GM19035 (cell line): ENCODE results near the gene PCBP4.
"Not testable (repeated sequence)": the region's sequence is repeated elsewhere in the genome, so short reads cannot be mapped to it uniquely, and the experiment has no call there.

Experiments
- ATAC-seq: cut with Tn5 transposase; IDR thresholded peaks from one replicate; pipeline ENCODE4 v1.9.1; 2021; ENCODE audit not compliant: unreplicated experiment

PCBP4 gene

DNA sequence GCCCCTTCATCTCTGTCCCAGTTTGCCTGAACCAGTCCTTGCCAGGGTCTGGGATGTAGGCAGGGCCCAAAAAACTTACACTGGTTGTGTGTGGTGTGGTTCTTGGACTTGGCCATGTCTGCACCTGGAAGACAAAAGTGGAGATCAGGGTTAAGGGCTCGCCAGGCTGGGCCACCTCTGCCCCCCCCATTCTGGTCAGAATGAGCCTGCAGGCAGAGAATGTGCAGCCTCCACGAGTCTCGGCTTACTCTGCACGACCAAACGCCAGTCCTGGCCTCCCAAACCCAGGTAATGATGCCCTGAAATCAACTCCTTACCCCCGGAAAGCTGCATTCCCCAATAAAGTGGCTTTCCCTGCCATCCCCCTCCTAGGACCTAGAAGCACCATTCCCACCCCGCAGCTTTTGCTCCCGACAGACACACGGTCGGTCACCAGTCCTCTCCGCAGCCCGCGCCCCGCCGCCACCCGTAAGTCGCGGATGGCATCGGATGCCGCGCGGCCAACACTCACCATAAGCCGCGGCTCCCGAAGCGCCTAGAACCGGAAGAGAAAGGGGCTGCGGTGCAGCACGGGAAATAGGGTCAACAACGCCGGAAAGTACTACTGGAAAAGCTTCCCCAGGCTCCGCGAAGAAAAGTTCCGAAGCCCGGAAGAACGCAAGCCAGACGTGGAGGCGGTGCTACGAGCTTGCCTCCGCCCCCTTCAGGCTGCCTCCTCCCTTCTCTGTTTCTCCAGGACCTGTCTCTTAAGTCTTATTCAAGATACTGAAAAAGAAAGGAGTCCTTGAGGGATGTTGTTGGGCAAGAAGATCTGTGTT is 28.3 kb upstream of the PCBP4 start, which contains the start of gene RPL29:
Gene RPL29 (minus strand): TSS at position 550 of the 818 bp plus-strand sequence. CDS start 434 bp downstream, at position 116.
- peak; percentile 88 for ATAC-seq

DNA sequence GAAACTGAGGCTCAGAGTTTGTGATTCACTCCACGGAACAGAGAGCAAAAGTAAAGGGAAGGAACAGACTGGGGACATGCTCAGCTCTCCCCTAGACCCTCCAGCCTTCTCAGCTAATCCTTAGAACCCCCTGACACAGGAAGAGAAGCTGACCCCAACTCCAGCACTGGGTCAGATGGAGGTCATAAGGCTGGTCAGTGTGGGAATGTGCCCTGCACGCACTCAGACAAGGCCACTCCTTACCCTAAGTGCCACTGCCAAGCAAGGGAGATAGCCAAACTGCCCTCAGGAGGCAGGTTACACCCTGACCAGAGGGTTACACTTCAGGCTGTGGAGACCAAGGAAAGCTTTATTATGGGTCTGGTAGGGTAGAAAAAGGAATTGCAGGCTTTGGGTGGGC is 27.3 kb upstream of the PCBP4 start:
- no peak for ATAC-seq

DNA sequence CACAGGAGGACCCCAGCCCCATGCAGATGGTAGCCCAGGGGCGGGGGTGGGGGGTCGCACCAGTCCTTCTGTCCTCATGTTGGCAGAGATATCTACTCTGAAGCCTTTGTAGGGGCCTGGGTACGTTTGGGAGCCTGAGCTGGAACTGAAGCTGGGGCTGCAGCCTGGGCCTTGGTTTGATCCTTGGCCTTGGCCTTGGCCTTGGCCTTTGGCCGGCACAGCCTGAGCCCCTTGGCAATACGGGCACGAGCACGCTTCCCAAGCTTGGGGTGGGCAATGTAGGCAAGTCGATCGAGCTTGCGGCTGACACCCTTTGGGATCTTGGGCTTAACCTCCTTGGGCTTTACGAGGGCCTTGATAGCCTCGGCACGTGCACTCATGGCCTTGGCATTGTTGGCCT is 26.4 kb upstream of the PCBP4 start:
- not testable (repeated sequence) for ATAC-seq

DNA sequence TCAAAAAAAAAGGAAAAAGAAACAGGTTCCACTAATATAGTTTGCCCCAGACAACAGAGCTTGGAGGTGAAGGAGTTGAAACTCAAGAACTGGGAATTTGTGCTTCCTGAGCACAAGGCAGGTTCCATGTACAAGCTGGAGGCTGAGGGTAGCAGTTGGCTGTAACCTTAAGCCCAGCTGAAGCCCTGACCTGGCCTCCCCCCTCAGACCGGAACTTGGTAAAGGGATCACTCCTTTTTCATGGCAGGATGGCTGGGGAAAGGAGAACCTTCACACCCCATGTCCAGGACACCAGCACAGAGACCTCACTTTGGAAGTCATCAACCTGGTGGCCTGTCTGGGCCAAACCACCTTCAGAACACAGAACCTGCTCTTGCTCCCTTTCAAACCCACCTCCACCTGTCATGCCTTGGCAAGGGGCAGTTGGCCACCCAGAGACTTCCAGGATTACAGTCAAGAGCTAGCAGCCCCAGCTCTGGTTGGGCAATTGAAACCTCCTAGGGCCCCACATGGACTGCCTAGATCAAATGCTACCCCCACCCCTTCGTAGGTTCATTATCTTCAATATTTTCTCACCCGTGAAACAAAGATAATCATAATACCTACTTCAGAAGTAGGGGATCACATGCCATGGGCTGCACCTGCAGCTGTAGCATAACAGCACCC is 24.9 kb upstream of the PCBP4 start:
- ATAC-seq = no peak

DNA sequence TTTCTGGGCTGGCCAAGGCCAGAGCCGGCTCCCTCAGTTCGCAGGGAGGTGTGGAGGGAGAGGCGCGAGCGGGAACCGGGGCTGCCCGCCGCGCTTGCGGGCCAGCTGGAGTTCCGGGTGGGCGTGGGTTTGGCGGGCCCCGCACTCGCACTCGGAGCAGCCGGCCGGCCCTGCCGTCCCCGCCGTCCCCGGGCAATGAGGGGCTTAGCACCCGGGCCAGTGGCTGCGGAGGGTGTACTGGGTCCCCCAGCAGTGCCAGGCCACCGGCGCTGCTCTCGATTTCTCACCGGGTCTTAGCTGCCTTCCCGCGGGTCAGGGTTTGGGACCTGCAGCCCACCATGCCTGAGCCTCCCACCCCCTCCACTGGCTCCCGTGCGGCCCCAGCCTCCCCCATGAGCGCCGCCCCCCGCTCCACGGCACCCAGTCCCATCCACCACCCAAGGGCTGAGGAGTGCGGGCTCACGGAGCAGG is 23.3 kb upstream of the PCBP4 start:
- ATAC-seq = not testable (repeated sequence)

DNA sequence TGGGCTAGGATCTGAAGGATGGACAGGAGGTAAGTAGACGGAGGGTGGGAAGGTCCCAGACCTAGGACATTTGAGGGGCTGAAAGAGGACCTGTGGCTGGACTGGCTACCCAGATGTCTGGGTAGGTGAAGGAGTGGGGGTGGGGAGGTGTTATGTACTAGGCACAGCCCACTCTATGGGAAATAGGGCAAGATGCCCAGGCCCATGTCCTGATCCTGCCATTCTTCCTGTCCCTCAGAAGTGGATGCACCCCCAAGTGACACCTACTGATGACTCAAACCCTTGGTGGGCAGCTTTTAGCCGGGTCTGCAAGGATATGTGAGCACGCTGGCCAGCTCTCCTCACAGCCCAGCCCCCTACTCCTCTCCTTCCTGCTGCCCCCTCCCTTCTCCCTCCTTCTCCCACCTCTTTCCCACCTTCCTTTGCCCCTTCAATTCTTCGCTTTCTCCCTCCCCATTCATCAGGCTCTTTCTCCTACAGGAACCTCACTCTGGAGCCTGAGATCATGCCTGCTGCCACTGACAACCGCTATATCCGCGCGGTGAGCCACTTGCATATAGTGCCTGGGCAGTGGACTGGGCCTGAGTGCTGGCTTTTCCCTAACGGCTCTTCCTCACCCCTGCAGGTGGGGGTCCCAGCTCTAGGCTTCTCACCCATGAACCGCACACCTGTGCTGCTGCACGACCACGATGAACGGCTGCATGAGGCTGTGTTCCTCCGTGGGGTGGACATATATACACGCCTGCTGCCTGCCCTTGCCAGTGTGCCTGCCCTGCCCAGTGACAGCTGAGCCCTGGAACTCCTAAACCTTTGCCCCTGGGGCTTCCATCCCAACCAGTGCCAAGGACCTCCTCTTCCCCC is 21.3 kb upstream of the PCBP4 start:
- no peak for ATAC-seq

DNA sequence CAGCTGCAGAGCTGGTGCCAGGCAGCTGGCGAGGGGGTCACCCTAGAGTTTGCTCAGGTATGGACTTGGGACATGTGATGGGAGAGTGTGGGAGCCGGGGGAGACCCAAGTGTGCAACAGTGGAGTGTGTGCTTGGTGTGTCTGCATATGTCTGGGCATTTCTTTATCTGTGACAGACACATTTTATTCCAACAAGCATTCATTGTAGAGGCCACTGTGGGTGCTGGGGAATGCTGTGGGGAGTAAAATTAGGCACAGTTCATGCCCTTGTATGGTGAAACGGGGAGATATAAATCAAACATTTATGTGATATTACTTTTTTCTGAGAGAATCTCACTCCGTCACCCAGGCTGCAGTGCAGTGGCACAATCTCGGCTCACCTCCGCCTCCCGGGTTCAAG is 20.3 kb upstream of the PCBP4 start:
- no peak for ATAC-seq

DNA sequence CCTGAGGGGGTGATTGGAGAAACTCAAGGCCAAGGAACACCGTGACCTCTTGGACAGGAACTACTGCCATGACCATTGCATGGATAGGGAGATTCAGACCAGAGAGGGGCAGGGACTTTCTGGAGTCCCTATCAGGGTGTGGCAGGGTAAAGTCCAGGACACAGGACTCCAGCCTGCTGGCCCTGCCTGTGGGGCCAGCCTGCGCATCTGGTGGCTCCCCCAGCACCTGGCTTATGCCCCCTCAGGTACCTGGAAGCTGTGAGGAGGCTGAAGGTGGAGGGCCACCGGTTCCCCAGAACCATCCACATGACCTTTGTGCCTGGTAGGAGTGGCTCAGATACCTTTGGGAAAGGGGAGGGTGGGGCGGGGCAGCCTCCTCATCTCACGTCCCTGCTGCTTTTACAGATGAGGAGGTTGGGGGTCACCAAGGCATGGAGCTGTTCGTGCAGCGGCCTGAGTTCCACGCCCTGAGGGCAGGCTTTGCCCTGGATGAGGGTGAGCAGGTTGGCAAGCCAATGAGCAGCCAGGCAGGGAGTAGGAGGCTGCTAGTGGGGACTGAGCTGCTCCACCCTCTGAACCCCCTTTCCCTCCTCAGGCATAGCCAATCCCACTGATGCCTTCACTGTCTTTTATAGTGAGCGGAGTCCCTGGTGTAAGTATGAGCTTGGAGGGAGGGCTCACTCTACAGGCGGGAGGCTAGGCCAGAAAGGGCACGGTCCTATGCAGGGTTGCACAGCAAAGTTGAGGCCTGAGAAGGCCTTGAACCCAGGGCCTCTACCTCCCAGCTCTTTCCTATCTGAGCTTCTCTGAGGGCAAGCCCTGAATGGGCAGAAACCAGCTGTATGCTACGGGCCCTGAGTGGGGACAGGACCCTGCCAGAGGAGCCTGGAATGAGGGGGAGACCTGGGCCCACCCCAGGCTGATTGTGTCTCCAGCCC is 19.0 kb upstream of the PCBP4 start:
- ATAC-seq = no peak

DNA sequence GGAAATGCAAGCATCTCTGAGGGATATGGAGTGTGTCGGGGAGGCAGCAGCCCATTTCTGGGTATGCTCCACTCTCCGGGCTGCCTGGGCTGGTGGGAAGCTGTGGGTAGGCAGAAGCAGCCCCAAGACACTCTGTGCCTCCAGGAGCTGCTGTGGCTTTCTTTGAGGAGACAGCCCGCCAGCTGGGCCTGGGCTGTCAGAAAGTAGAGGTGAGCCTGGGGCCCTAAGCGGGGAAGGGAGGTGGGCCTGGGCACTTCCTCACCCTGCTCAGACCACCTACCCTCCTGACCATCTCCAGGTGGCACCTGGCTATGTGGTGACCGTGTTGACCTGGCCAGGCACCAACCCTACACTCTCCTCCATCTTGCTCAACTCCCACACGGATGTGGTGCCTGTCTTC is 17.8 kb upstream of the PCBP4 start:
- ATAC-seq = no peak

DNA sequence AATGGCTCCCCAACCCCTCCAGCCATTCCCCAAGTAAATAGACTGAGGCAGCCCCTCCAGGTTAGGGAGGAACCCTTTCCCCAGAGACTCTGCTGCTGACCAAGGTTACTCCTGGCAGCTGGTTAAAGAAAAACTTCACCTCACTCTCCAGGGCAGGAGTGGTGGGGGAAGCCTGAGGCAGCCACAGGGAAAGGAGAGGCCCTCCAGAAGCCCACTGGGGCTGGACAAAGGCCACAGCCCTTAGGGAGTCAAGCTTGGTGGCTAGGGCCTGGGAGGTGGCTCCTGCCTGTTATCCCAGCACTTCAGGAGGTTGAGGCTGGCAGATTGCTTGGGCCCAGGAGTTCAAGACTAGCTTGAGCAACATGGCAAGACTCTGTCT is 17.0 kb upstream of the PCBP4 start:
- no peak for ATAC-seq

DNA sequence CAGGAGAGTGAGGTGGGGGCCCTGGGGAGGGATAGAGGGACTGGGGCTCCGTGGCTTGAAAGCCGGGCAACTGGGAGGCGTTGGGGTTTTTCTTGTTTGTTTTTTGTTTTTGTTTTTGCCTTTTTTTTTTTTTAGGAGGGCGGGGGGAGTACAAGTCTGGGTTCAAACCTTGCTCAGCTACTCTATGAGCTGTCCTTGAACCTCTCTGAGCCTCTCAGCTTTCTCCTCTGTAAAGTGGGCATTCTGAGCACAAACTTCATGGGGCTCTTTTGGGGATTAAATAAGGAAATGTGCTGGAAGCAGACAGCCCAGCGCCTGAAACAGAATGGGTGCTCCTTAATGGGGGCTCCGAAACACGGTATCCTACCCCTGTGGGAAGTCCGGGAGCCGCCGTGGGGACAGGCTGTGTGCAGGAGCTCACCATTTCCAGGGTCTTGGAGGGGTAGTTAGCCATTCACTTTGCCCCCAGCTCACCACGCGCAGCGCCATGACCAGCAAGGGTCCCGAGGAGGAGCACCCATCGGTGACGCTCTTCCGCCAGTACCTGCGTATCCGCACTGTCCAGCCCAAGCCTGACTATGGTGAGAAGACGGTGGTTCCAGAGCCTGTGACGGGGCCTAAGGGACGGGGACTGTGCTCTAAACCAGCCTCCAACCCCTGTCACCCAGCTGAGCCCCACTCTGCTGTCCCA is 16.5 kb upstream of the PCBP4 start:
- ATAC-seq = no peak

DNA sequence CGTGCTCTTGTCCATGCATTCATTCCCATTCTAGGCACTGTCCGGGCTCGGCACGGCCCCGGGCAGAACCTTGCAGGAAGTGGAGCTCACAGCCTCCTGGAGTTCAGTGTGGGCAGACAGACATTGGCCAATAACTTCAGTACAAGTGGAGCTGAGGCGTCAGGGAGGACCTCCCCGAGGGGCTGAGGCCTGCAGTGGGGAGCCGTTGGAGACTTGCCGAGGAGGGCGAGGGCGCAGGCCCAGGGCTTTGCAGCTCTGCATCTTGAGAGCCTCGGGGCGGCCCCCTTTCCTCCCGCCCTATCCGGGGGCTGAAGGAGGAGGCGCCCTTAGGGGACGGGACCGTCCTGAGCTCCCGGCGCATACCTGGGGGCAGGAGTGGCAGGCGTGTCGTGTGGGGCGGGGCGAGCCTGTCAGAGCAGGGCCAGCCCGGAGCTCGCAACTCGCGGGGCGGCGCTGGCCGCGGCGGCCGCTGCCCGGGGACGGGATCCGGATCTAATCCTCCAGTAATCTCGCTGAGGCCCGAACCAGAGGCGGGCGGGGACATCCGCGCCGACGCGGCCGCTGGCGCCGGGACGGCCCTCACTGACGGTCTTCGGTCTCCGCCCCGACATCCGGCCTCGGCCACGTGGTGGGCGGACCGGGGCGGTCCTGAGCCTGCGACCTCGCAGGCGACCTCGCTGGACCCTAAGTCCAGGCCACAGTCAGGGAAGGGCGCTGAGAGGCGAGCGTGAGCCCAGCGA is 15.8 kb upstream of the PCBP4 start, which contains the start of gene ACY1:
Gene ACY1 (plus strand): TSS at position 698 of the 740 bp plus-strand sequence. CDS start 530 bp downstream, outside the sequence.
- peak; percentile 81 for ATAC-seq

DNA sequence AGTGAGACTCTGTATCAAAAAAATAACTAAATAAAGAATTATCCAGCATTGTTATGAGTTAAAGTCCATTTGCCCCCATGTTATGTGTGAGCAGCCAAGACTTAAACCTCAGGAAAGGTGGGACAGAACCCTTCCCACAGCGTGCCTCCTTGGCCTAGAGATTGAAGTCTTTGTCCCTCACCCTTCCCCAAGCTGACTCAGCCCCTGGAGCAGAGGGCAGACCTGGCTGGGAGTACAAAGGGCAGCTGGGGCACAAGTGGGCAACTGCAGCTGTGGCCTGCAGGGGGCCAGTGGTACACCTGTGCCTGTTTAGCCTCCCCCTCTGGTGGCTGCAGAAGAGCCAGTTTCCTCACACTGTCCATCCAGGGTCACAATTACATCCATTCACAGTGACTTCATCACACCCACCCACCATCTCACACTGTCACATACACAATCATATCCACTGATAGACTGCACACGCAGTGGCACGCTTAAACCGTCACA is 15.1 kb upstream of the PCBP4 start:
- ATAC-seq = peak; percentile 37

DNA sequence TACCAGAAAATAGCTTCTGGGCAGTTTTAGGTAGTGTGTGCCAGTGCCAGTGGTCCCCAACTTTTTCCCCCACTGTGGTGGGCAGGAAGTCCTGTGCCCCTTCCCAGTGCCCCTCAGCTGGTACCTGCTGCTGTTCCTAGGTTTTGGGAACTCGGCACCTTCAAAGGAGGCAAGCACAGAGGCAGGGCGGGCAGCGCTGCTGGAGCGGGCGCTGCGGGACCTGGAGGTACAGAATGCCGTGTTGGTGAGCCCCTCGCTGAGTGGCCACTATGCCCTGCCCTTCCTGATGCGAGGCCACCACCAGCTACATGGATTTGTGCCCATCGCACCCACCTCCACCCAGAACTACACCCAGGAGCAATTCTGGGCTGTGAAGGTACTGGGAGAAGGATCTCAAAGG is 13.0 kb upstream of the PCBP4 start:
- no peak for ATAC-seq

DNA sequence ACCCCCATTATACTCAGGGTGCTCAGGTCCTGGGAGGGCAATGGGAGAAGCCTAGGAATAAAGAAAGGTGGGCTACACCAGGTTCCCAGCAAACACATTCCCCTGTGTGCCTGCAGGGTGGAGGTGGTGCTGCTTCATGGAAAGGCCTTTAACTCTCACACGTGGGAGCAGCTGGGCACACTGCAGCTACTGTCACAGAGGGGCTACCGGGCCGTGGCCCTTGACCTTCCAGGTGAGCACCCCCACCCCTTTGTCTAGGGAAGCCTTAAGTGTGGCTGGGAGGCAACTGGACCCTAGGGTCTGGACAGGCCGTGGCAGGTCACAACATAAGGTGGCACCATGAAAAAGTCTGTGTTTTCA is 10.9 kb upstream of the PCBP4 start:
- ATAC-seq = no peak

DNA sequence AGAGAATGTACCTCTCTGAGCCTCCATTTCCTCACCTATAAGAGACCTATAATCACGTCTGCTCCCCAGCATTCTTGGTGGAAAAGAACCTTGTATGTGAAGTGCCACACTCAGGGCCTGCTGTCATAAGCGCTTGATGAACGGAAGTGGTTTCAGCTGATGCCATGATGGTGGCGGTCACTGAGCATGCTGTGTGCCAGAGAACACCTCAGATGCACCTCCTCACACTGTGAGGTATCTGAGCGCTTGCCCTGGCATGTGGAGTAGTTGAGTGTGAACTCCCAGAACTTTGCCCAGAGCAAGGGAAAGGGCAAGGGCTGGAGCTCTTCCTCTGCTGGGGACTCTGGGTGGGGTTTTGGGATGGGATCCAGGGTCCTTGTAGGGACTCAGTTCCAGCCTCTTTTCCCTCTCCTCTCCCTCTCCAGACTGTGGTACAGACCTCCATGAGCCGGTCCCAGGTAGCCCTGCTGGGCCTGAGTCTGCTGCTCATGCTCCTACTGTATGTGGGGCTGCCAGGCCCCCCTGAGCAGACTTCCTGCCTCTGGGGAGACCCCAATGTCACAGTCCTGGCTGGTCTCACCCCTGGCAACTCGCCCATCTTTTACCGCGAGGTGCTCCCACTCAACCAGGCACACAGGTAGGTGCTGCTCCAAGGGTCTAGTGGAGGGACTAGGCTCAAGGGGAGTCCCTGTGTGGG is 10.3 kb upstream of the PCBP4 start:
- ATAC-seq = no peak

DNA sequence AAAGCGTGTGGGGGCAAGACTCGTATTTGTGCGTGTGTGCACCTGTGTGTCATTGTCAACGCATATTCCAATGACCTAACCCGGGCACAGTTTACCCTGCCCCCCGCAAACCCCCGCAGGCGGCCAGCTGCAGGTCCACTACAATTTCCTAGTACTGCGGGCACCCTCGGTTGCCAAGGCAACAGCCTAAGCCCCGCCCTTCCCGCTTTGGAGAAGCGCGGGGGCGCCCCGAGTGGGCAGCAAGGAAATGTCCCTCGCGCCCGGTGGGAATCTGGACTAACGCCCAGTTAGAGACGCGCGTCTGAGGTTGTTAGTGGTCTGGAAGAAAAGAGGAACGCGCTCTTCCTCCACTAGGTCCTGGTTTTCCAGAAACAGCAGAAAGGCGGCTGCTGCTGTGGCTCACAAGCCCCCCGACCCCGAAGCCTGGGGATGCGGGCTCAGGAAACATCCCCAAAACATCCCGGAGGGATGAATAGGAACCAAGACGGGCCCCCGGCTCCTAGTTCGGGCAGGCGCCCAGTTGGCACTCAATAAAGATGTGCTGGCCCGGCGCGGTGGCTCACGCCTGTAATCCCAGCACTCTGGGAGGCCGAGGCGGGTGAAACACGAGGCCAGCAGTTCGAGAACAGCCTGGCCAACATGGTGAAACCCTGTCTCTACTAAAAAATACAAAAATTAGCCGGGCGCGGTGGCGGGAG is 8.7 kb upstream of the PCBP4 start:
- ATAC-seq = no peak
